Stimulated activated CD8-positive, alpha-beta memory T cell treated with anti-CD3 and anti-CD28 coated beads, Interleukin-15, amount 100 ng/mL, for 1 hour (primary cell): Measurements from ENCODE around the gene CTSD.

ENCODE experiments used
- DNase-seq: peaks from one replicate; pipeline ENCODE4 v3.0.0-alpha.2; 2020; ENCODE audit warnings: low read depth

CTSD gene

GRCh38 chr11:1729692-1730011 is 34.1 kb downstream of the CTSD start:
- DNase-seq, result no peak

GRCh38 chr11:1728931-1729691 is 34.6 kb downstream of the CTSD start:
- no peak for DNase-seq

GRCh38 chr11:1728301-1728700 is 35.4 kb downstream of the CTSD start:
- no peak for DNase-seq

GRCh38 chr11:1727861-1728260 is 35.9 kb downstream of the CTSD start:
- no peak for DNase-seq

GRCh38 chr11:1727096-1727690 is 36.5 kb downstream of the CTSD start:
- DNase-seq, result no peak

GRCh38 chr11:1719781-1720180 is 43.9 kb downstream of the CTSD start:
- DNase-seq, result no peak

GRCh38 chr11:1718326-1718725 is 45.4 kb downstream of the CTSD start:
- DNase-seq, result no peak

GRCh38 chr11:1717745-1718144 is 46.0 kb downstream of the CTSD start:
- DNase-seq, result no peak

GRCh38 chr11:1714908-1715885 is 48.5 kb downstream of the CTSD start:
- no peak for DNase-seq

GRCh38 chr11:1708716-1709115 is 55.0 kb downstream of the CTSD start:
- DNase-seq, result no peak

- DNase-seq, result no peak
Observed at GRCh38 chr11:1707751-1708150, 56.0 kb downstream of the CTSD start.

GRCh38 chr11:1706634-1707400 is 56.9 kb downstream of the CTSD start:
- DNase-seq, result no peak

- DNase-seq, result no peak
Observed at GRCh38 chr11:1705126-1706052, 58.3 kb downstream of the CTSD start.

- no peak for DNase-seq
Observed at GRCh38 chr11:1703146-1703545, 60.6 kb downstream of the CTSD start.
